BJ (cell line): ENCODE results near the gene MAGI1. TPM values are rescaled to one million over a fixed set of nuclear protein-coding genes. Genes with fewer than 3 reads are reported as not detected.

ENCODE experiments used
- CTCF ChIA-PET: fragments of 350-600 bp; formaldehyde crosslinking; extraction: SDS; loops from one replicate; lab custom pipeline; 2021; ENCODE audit warnings: antibody characterized with exemption, inconsistent platforms; lab: Yijun Ruan, JAX
- POLR2A ChIA-PET: fragments of 300-600 bp; sonication (Branson Sonifier 250); formaldehyde crosslinking; extraction: SDS; loops from one replicate; lab custom pipeline; 2021; ENCODE audit warnings: antibody characterized with exemption; lab: Charles Lee
- DNase-seq: peaks from one replicate; pipeline ENCODE4 v3.0.0-alpha.2; 2011; ENCODE audit warnings: low read depth
- H3K27me3 ChIP-seq: 2 replicates; pipeline ENCODE4 v1.6.0; 2011; ENCODE audit warnings: low read length; ENCODE audit not compliant: control insufficient read depth, insufficient read depth
- H3K36me3 ChIP-seq: 2 replicates; pipeline ENCODE4 v1.5.1; 2011; ENCODE audit warnings: low read length; ENCODE audit not compliant: control insufficient read depth, insufficient read depth
- H3K4me3 ChIP-seq: 2 replicates; pipeline ENCODE4 v1.5.1; 2011; ENCODE audit warnings: low read depth, mild to moderate bottlenecking, control low read depth, low read length
- CTCF ChIP-seq: IDR thresholded peaks from 2 replicates; pipeline ENCODE4 v1.5.1; 2011; ENCODE audit warnings: low read depth, mild to moderate bottlenecking, control low read depth, inconsistent platforms, low read length, moderate library complexity; ENCODE audit not compliant: insufficient read depth
- polyA plus RNA-seq: library from polyadenylated mRNA; depleted of rRNA; stranded (reverse); fragments of >200 nt; gene quantifications from 2 replicates; pipeline ENCODE4 v1.2.3, GENCODE V29; 2011

Gene MAGI1
- polyA plus RNA-seq, 1 experiment, result 14.4 TPM

- H3K27me3 ChIP-seq, result no peaks in the 10 kb centered on the region
- no peak for DNase-seq
- POLR2A ChIA-PET, result interaction anchor here (0.6 kb wide), 1 partner anchor 9 kb away, joined by 5 read pairs; no protein-coding TSS in a partner anchor
- H3K4me3 ChIP-seq, result no peak overlapping the region
- no peaks in the 10 kb centered on the region for H3K36me3 ChIP-seq
- CTCF ChIA-PET, result no interaction called here
- no peak for TF ChIP-seq CTCF
Observed at GRCh38 chr3:65820600-65820999, 218.1 kb downstream of the MAGI1 start.

- Histone ChIP-seq H3K36me3 (no peaks in the 10 kb centered on the region), H3K4me3 (no peak overlapping the region), H3K27me3 (no peaks in the 10 kb centered on the region)
- ChIA-PET POLR2A (interaction anchor here (0.6 kb wide), 1 partner anchor 9 kb away, joined by 5 read pairs; no protein-coding TSS in a partner anchor), CTCF (no interaction called here)
- TF ChIP-seq CTCF, result no peak
- no peak for DNase-seq
Observed at GRCh38 chr3:65819896-65820295, 218.8 kb downstream of the MAGI1 start.

- CTCF ChIA-PET, result interaction anchor here (1.8 kb wide), 1 partner anchor 9 kb away, joined by 8 read pairs; no protein-coding TSS in a partner anchor
- no peak for TF ChIP-seq CTCF
Observed at GRCh38 chr3:65817553-65818126, 221.1 kb downstream of the MAGI1 start.

GRCh38 chr3:65816208-65816607 lies 222.5 kb downstream of the MAGI1 start:
- no peak for TF ChIP-seq CTCF
- CTCF ChIA-PET, result interaction anchor here (1.8 kb wide), 1 partner anchor 12 kb away, joined by 4 read pairs; no protein-coding TSS in a partner anchor
- DNase-seq, result no peak
- Histone ChIP-seq H3K27me3 (no peaks in the 10 kb centered on the region), H3K36me3 (no peaks in the 10 kb centered on the region), H3K4me3 (no peak overlapping the region)
- POLR2A ChIA-PET, result no interaction called here

More at GRCh38 chr3:65817553-65818126, 221.1 kb downstream of the MAGI1 start:
- H3K4me3 ChIP-seq, result no peak overlapping the region
- DNase-seq, result no peak
- H3K36me3 ChIP-seq, result no peaks in the 10 kb centered on the region
- H3K27me3 ChIP-seq, result no peaks in the 10 kb centered on the region
- POLR2A ChIA-PET, result no interaction called here

- ChIA-PET POLR2A (no interaction called here), CTCF (interaction anchor here (0.5 to 1.8 kb wide), 2 partner anchors 13 to 31 kb away, joined by 3 to 4 read pairs; no protein-coding TSS in a partner anchor)
- Histone ChIP-seq H3K27me3 (no peaks in the 10 kb centered on the region), H3K4me3 (no peak overlapping the region), H3K36me3 (no peaks in the 10 kb centered on the region)
- no peak for TF ChIP-seq CTCF
- no peak for DNase-seq
Observed at GRCh38 chr3:65814845-65815578, 223.7 kb downstream of the MAGI1 start.
